HG03354 (cell line): ENCODE measurements around the gene ELAPOR2.
"Not testable (repeated sequence)": the region's sequence is repeated elsewhere in the genome, so short reads cannot be mapped to it uniquely, and the experiment has no call there.

Experiments used
- ATAC-seq: cut with Tn5 transposase; IDR thresholded peaks from one replicate; pipeline ENCODE4 v1.9.1; 2021; ENCODE audit warnings: mild to moderate bottlenecking; ENCODE audit not compliant: unreplicated experiment, poor library complexity, severe bottlenecking

Gene ELAPOR2

GRCh38 chr7:87056346-87056745 is 3.1 kb downstream of the ELAPOR2 start:
- no peak for ATAC-seq

- ATAC-seq, result no peak
Measured at GRCh38 chr7:87048839-87049238, 10.6 kb downstream of the ELAPOR2 start.

GRCh38 chr7:87046456-87046855 is 13.0 kb downstream of the ELAPOR2 start:
- ATAC-seq, result no peak

GRCh38 chr7:87044713-87045112 is 14.7 kb downstream of the ELAPOR2 start:
- ATAC-seq, result not testable (repeated sequence)

GRCh38 chr7:87041586-87041985 is 17.9 kb downstream of the ELAPOR2 start:
- not testable (repeated sequence) for ATAC-seq

GRCh38 chr7:87039691-87040299 is 19.7 kb downstream of the ELAPOR2 start:
- peak; percentile 42 for ATAC-seq

- peak; percentile 12 for ATAC-seq
Measured at GRCh38 chr7:87038993-87039690, 20.3 kb downstream of the ELAPOR2 start.

GRCh38 chr7:87036985-87037384 is 22.5 kb downstream of the ELAPOR2 start:
- no peak for ATAC-seq

GRCh38 chr7:87032604-87033339 is 26.7 kb downstream of the ELAPOR2 start:
- ATAC-seq, result no peak

GRCh38 chr7:87029078-87029477 is 30.4 kb downstream of the ELAPOR2 start:
- no peak for ATAC-seq

GRCh38 chr7:87028636-87029035 is 30.8 kb downstream of the ELAPOR2 start:
- ATAC-seq, result no peak

GRCh38 chr7:87027900-87028299 is 31.6 kb downstream of the ELAPOR2 start:
- peak; percentile 89 for ATAC-seq

- no peak for ATAC-seq
Measured at GRCh38 chr7:87021285-87021684, 38.2 kb downstream of the ELAPOR2 start.

GRCh38 chr7:87016606-87017005 is 42.8 kb downstream of the ELAPOR2 start:
- ATAC-seq, result no peak

GRCh38 chr7:87013840-87014190 is 45.6 kb downstream of the ELAPOR2 start:
- ATAC-seq, result no peak

GRCh38 chr7:87013136-87013839 is 46.2 kb downstream of the ELAPOR2 start:
- ATAC-seq, result no peak
